Body of pancreas (tissue), 4 donors: ENCODE results near the gene C4orf50.

ENCODE experiments used
- CTCF ChIP-seq, 7 experiments: fragments of 450-650 bp in 4 of 7; fragments of 200-600 bp in 3 of 7; sonication (generic) in 3 of 7; IDR thresholded peaks; one replicate each; pipeline ENCODE4 v1.5.1; 2016 to 2019; ENCODE audit warnings: antibody characterized with exemption in 7 of 7
- POLR2A ChIP-seq, 3 donors: fragments of 450-650 bp; IDR thresholded peaks; one replicate each; pipeline ENCODE4 v1.6.1; 2016; ENCODE audit warnings: antibody characterized with exemption in 3 of 3, mild to moderate bottlenecking in 2 of 3

- no peak for TF ChIP-seq POLR2A (IDR thresholded peaks at IDR 0.05)
- no peak for TF ChIP-seq CTCF (IDR thresholded peaks at IDR 0.05)
These were observed 136.9 kb downstream of the C4orf50 start for GRCh38 chr4:5881340-5881739.
